ENCODE data around the gene LAIR1. TPM values are rescaled to one million over a fixed set of nuclear protein-coding genes. Genes with fewer than 3 reads are reported as not detected.
"Not testable (repeated sequence)": the region's sequence is repeated elsewhere in the genome, so short reads cannot be mapped to it uniquely, and the experiment has no call there.

Gene LAIR1
- total RNA-seq, 1 experiment from 2014 or later: not detected

DNA sequence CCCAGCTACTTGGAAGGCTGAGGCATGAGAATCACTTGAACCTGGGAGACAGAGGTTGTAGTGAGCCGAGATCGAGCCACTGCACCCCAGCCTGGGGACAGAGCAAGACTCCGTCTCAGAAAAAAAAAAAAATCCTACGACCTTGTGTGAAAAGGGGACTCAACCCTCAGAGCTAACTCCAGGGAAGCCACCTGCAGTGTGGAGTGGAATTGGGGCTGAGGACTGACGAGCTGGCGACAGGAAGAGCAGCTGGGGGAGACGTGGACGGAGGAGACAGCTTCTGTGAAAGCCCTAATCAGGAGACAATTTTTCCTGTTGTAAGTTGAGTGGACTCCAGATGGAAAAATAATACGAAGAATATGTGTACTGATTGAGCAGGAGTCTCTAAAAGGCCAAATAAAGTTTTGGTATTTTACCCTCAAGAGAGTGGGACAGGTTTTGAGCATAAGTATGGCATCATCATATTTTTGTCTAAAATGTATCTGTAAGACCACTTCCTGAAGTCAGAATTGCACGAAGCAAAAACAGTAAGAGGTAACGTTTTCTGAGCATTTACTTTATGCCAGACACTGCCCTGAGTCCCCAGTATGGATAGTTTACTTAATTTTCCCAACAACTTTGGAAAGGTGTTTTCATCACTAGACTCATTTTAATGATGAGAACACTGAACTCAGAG, 12.0 kb upstream of the LAIR1 start:
- ChIA-PET POLR2A (ENCODE audit: unreplicated experiment) (interaction anchor here (0.7 kb wide), 1 partner anchor 1770 kb away, joined by 15 read pairs; no protein-coding TSS in a partner anchor), CTCF (interaction anchor here (0.6 kb wide), 1 partner anchor 14 kb away, joined by 3 read pairs; no protein-coding TSS in a partner anchor)
- H4K20me1 ChIP-seq (ENCODE audit: insufficient read depth): no peaks in the 10 kb centered on the region
- no peaks in the 10 kb centered on the region for H3F3A ChIP-seq (ENCODE audit: insufficient read depth, low read depth)
- no peaks in the 10 kb centered on the region for H3K79me2 ChIP-seq (ENCODE audit: low read depth)
- H2AFZ ChIP-seq: no peak overlapping the region
- TF ChIP-seq EZH2 (IDR thresholded peaks at IDR 0.05; ENCODE audit: low read depth): no peak
- TF ChIP-seq, protein P1, sequence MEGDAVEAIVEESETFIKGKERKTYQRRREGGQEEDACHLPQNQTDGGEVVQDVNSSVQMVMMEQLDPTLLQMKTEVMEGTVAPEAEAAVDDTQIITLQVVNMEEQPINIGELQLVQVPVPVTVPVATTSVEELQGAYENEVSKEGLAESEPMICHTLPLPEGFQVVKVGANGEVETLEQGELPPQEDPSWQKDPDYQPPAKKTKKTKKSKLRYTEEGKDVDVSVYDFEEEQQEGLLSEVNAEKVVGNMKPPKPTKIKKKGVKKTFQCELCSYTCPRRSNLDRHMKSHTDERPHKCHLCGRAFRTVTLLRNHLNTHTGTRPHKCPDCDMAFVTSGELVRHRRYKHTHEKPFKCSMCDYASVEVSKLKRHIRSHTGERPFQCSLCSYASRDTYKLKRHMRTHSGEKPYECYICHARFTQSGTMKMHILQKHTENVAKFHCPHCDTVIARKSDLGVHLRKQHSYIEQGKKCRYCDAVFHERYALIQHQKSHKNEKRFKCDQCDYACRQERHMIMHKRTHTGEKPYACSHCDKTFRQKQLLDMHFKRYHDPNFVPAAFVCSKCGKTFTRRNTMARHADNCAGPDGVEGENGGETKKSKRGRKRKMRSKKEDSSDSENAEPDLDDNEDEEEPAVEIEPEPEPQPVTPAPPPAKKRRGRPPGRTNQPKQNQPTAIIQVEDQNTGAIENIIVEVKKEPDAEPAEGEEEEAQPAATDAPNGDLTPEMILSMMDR (conservative IDR thresholded peaks at IDR 0.05): no peak
- no TSS peak for BruUV-seq (replicated peaks)
- H3K4me3 ChIP-seq: no peak overlapping the region
- H3K9me3 ChIP-seq (ENCODE audit: insufficient read depth, low read depth): no peaks in the 10 kb centered on the region
- H3K4me2 ChIP-seq: no peak overlapping the region
- H3K27me3 ChIP-seq (ENCODE audit: insufficient read depth, low read depth): peaks cover 83% of the 10 kb centered on the region
- H3K9me2 ChIP-seq (ENCODE audit: insufficient read depth): no peaks in the 10 kb centered on the region
- no peaks in the 10 kb centered on the region for H3K36me3 ChIP-seq (ENCODE audit: low read depth)
- no peak for DNase-seq
- no peak overlapping the region for H3K27ac ChIP-seq
- no peaks in the 10 kb centered on the region for H3K4me1 ChIP-seq (replicated peaks; ENCODE audit: insufficient read depth)
- intact Hi-C loops (cut with micrococcal nuclease; ENCODE audit: unreplicated experiment): no loop called here

DNA sequence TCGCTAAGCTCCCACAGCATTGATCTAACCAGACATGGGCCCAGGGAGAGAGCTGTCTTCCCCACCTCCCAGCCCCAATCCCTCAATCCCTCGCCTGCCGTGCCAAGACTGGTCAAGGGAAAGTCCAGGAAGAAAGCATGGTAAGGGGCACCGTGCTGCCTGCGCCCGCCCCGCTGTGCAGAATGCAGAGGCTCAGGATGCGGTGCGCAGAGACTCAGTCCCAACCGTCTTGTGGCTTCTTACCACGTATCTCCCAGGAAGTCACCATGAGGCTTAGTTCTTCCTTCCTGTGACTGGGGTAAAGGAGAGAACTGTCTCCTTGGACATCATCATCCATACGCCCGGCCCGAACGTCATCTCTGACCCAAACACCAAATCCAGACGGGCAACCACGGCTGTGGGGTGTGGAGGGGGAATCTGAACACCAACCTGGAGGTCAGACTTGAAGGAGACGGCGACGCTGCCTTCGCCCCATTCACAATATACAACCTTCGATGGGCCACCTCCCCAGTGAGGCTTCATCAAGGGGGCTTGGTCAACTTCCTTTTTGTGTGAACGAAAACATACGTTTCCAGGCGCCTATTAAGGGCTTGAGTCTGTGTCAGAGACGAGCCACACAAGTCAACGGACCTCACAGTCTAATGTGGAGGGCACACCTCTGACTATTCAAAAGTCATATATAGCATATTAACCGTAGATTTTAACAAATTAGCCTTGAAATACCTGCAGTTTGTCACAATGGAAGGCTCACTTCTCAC, 10.6 kb upstream of the LAIR1 start:
- intact Hi-C loops (cut with micrococcal nuclease; ENCODE audit: unreplicated experiment); H3K9me2 ChIP-seq (ENCODE audit: insufficient read depth); H2AFZ ChIP-seq; POLR2A ChIA-PET (ENCODE audit: unreplicated experiment); DNase-seq; H3K9me3 ChIP-seq (ENCODE audit: insufficient read depth, low read depth); H4K20me1 ChIP-seq (ENCODE audit: insufficient read depth); H3F3A ChIP-seq (ENCODE audit: insufficient read depth, low read depth); H3K27ac ChIP-seq; H3K79me2 ChIP-seq (ENCODE audit: low read depth); H3K4me3 ChIP-seq; H3K4me2 ChIP-seq; H3K36me3 ChIP-seq (ENCODE audit: low read depth); BruUV-seq (replicated peaks); H3K4me1 ChIP-seq (replicated peaks; ENCODE audit: insufficient read depth): not testable (repeated sequence)
- H3K27me3 ChIP-seq (ENCODE audit: insufficient read depth, low read depth): peaks cover 88% of the 10 kb centered on the region
- CTCF ChIA-PET: interaction anchor here (0.6 kb wide), 1 partner anchor 1166 kb away, joined by 10 read pairs; no protein-coding TSS in a partner anchor

- Histone ChIP-seq H3K4me2 (no peak overlapping the region), H3K27me3 (ENCODE audit: insufficient read depth, low read depth) (peaks cover 84% of the 10 kb centered on the region), H3K79me2 (ENCODE audit: low read depth) (no peaks in the 10 kb centered on the region), H2AFZ (no peak overlapping the region), H3K36me3 (ENCODE audit: low read depth) (no peaks in the 10 kb centered on the region), H3K9me3 (ENCODE audit: insufficient read depth, low read depth) (no peaks in the 10 kb centered on the region), H3K9me2 (ENCODE audit: insufficient read depth) (no peaks in the 10 kb centered on the region), H3K4me3 (no peak overlapping the region), H3K4me1 (replicated peaks; ENCODE audit: insufficient read depth) (no peaks in the 10 kb centered on the region), H3F3A (ENCODE audit: insufficient read depth, low read depth) (no peaks in the 10 kb centered on the region), H3K27ac (no peak overlapping the region), H4K20me1 (ENCODE audit: insufficient read depth) (no peaks in the 10 kb centered on the region)
- no TSS peak for BruUV-seq (replicated peaks)
- no peak for TF ChIP-seq EZH2 (IDR thresholded peaks at IDR 0.05; ENCODE audit: low read depth)
- TF ChIP-seq, protein P1 (conservative IDR thresholded peaks at IDR 0.05): no peak
- CTCF ChIA-PET: no interaction called here
- intact Hi-C loops (cut with micrococcal nuclease; ENCODE audit: unreplicated experiment): no loop called here
- DNase-seq: no peak
- POLR2A ChIA-PET (ENCODE audit: unreplicated experiment): no interaction called here
Measured at GRCh38 chr19:54373781-54374631, 9.3 kb upstream of the LAIR1 start.

GRCh38 chr19:54371453-54371852, 6.7 kb upstream of the LAIR1 start:
- CTCF ChIA-PET; H3K79me2 ChIP-seq (ENCODE audit: low read depth): not testable (repeated sequence)

GRCh38 chr19:54370434-54370796, 5.7 kb upstream of the LAIR1 start:
- H3K27me3 ChIP-seq (ENCODE audit: insufficient read depth, low read depth): peaks cover 83% of the 10 kb centered on the region
- H4K20me1 ChIP-seq (ENCODE audit: insufficient read depth); H3K9me2 ChIP-seq (ENCODE audit: insufficient read depth); BruUV-seq (replicated peaks); CTCF ChIA-PET; H3K9me3 ChIP-seq (ENCODE audit: insufficient read depth, low read depth); H3K4me2 ChIP-seq; POLR2A ChIA-PET (ENCODE audit: unreplicated experiment); H3K4me3 ChIP-seq; H2AFZ ChIP-seq; H3K4me1 ChIP-seq (replicated peaks; ENCODE audit: insufficient read depth); intact Hi-C loops (cut with micrococcal nuclease; ENCODE audit: unreplicated experiment); H3K36me3 ChIP-seq (ENCODE audit: low read depth); H3K79me2 ChIP-seq (ENCODE audit: low read depth); H3K27ac ChIP-seq; DNase-seq; H3F3A ChIP-seq (ENCODE audit: insufficient read depth, low read depth): not testable (repeated sequence)

More at GRCh38 chr19:54371453-54371852, 6.7 kb upstream of the LAIR1 start:
- BruUV-seq (replicated peaks); DNase-seq; H3K4me2 ChIP-seq; H3K9me3 ChIP-seq (ENCODE audit: insufficient read depth, low read depth); H3F3A ChIP-seq (ENCODE audit: insufficient read depth, low read depth); intact Hi-C loops (cut with micrococcal nuclease; ENCODE audit: unreplicated experiment); H3K4me1 ChIP-seq (replicated peaks; ENCODE audit: insufficient read depth); H2AFZ ChIP-seq; H3K9me2 ChIP-seq (ENCODE audit: insufficient read depth); H3K36me3 ChIP-seq (ENCODE audit: low read depth); H3K27ac ChIP-seq; POLR2A ChIA-PET (ENCODE audit: unreplicated experiment); H4K20me1 ChIP-seq (ENCODE audit: insufficient read depth); H3K4me3 ChIP-seq: not testable (repeated sequence)
- H3K27me3 ChIP-seq (ENCODE audit: insufficient read depth, low read depth): peaks cover 81% of the 10 kb centered on the region

Measured in PC-9 (cell line).